Mononuclear cell (primary cell): ENCODE measurements around the gene SP3. TPM values are rescaled to one million over a fixed set of nuclear protein-coding genes. Genes with fewer than 3 reads are reported as not detected.

Source experiments
- H3K27me3 ChIP-seq: 2 replicates; pipeline ENCODE4 v1.6.0; 2011; ENCODE audit warnings: low read length, control low read depth; ENCODE audit not compliant: insufficient read depth
- H3K4me1 ChIP-seq: 2 replicates; pipeline ENCODE4 v1.5.1; 2011; ENCODE audit warnings: mild to moderate bottlenecking, low read length, control low read depth; ENCODE audit not compliant: insufficient read depth
- H3K4me3 ChIP-seq: 2 replicates; pipeline ENCODE4 v1.5.1; 2011; ENCODE audit warnings: mild to moderate bottlenecking, low read length, moderate library complexity
- H3K9me3 ChIP-seq: 2 replicates; pipeline ENCODE4 v1.5.1; 2011; ENCODE audit warnings: low read depth, mild to moderate bottlenecking, control low read depth, low read length
- total RNA-seq: library from RNA; depleted of rRNA; stranded (reverse); fragments of >200 nt; gene quantifications from one replicate; pipeline ENCODE4 v1.2.3, GENCODE V29; 2012

Gene SP3
- total RNA-seq, 1 donor = 381 TPM

GRCh38 chr2:173860566-173860965, 104.6 kb downstream of the SP3 start:
- no peaks in the 10 kb centered on the region for H3K9me3 ChIP-seq
- no peaks in the 10 kb centered on the region for H3K4me1 ChIP-seq
- no peaks in the 10 kb centered on the region for H3K27me3 ChIP-seq
- H3K4me3 ChIP-seq = no peak overlapping the region

- Histone ChIP-seq H3K9me3 (no peaks in the 10 kb centered on the region), H3K27me3 (no peaks in the 10 kb centered on the region), H3K4me1 (no peaks in the 10 kb centered on the region), H3K4me3 (no peak overlapping the region)
Observed at GRCh38 chr2:173860082-173860481, 105.1 kb downstream of the SP3 start.

- H3K4me1 ChIP-seq = no peaks in the 10 kb centered on the region
- no peaks in the 10 kb centered on the region for H3K9me3 ChIP-seq
- H3K27me3 ChIP-seq = no peaks in the 10 kb centered on the region
- H3K4me3 ChIP-seq = no peak overlapping the region
Observed at GRCh38 chr2:173858291-173858731, 106.9 kb downstream of the SP3 start.
